Right ventricle myocardium inferior (tissue), 1 donor: ENCODE data around the gene WDR20. TPM values are rescaled to one million over a fixed set of nuclear protein-coding genes. Genes with fewer than 3 reads are reported as not detected.
A peak's percentile ranks its signal among the peaks of the same experiment; 100 is the strongest.
"Not testable (repeated sequence)": the region's sequence is repeated elsewhere in the genome, so short reads cannot be mapped to it uniquely, and the experiment has no call there.

ENCODE experiments used
- ATAC-seq: fragments of 200-7000 bp; cut with Tn5 transposase; one replicate; pipeline ENCODE4 v1.9.1; 2020; ENCODE audit warnings: mild to moderate bottlenecking, moderate library complexity
- DNase-seq: peaks from one replicate; pipeline ENCODE4 v3.0.0; 2021; ENCODE audit errors: missing footprints
- intact Hi-C: fragments of 100-400 bp; cut with DNase I; formaldehyde crosslinking; loops from one replicate; pipeline ENCODE4 v1.11.0; 2022
- long read RNA-seq: library from polyadenylated mRNA; unstranded; transcript quantifications from one replicate; pipeline ENCODE4 v2.0.0, GENCODE V29; 2021
- total RNA-seq: library from RNA; stranded (reverse); fragmentation: NEBNext Ultra II Directional; extraction: Animal tissue kit (Norgen Biotek cat#: 25700); gene quantifications from one replicate; pipeline ENCODE4 v1.2.1, GENCODE V29; 2021
- donor health status: DM: no; HTN: yes; CAD: no; lungs with severe emphysema.

WDR20 gene, protein sequence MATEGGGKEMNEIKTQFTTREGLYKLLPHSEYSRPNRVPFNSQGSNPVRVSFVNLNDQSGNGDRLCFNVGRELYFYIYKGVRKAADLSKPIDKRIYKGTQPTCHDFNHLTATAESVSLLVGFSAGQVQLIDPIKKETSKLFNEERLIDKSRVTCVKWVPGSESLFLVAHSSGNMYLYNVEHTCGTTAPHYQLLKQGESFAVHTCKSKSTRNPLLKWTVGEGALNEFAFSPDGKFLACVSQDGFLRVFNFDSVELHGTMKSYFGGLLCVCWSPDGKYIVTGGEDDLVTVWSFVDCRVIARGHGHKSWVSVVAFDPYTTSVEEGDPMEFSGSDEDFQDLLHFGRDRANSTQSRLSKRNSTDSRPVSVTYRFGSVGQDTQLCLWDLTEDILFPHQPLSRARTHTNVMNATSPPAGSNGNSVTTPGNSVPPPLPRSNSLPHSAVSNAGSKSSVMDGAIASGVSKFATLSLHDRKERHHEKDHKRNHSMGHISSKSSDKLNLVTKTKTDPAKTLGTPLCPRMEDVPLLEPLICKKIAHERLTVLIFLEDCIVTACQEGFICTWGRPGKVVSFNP
- total RNA-seq: 20.5 TPM
- long read RNA-seq, partial matches to known transcripts: 0 of 12 reads
- long read RNA-seq, other reads (novel, unspliced or antisense): 6 of 12 reads

DNA sequence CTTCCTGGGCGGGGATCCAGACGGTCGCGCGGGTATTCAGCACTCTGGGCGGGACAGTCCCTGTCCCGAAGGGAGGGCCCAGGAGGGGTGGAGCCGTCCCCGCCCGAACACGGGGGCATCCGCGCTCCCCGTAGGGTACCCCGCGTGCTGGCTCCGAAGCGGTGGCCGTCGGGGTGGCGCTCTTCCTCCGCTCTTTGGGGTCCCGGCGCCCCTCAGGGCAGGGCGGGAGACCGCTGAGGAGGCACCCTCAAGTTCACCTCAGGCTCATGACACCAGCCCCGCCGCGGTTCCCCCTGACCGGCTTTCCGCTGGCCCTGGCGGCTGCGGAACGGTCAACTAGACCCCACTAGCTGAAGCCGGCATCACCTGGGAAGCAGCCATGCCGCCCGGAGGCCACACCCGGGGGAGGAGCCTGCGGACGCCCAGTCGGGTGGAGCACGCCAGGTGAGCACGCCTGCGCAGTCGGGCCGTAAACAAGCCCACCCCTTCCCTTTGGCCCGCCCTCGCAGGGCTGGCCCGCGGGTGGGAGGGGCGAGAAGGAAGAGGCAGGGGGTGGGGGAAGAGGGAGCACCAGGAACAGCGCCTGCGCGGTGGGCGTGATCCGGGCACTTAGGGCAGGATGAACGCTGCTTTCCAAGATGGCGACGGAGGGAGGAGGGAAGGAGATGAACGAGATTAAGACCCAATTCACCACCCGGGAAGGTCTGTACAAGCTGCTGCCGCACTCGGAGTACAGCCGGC lies at the start of gene WDR20:
Gene WDR20 (plus strand): TSS at position 612 of the 741 bp plus-strand sequence. CDS start 27 bp downstream, at position 639.
- intact Hi-C loops: loop anchor here (10.0 kb wide), 1 partner anchor 175 kb away; the partner anchor contains the start of gene ZNF839
- peak; percentile 99 for DNase-seq
- ATAC-seq: peak; percentile 100

DNA sequence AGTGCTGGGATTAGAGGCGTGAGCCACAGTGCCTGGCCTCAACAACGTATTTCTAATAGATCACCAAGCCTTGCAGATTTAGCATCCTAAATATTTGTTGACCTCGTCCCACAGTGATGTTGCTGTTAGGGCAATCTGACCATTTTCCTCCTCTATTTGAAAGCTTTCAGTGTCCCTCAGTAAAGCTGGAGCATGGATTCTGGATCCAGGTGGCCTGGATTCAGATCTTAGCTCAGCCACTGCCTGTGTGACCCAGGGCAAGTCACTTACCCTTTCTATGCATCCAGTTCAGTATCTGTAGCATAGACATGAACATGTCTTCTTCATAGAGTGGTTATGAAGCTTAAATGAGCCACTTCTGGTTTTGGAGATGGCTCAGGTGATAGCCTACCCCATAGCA lies 49.0 kb upstream of the WDR20 start:
- no peak for ATAC-seq

GRCh38 chr14:102092806-102093205 lies 46.9 kb upstream of the WDR20 start:
- intact Hi-C loops: no loop called here
- no peak for DNase-seq
- ATAC-seq: no peak

More for the DNA sequence above, 49.0 kb upstream of the WDR20 start:
- DNase-seq: no peak
- intact Hi-C loops: no loop called here

DNA sequence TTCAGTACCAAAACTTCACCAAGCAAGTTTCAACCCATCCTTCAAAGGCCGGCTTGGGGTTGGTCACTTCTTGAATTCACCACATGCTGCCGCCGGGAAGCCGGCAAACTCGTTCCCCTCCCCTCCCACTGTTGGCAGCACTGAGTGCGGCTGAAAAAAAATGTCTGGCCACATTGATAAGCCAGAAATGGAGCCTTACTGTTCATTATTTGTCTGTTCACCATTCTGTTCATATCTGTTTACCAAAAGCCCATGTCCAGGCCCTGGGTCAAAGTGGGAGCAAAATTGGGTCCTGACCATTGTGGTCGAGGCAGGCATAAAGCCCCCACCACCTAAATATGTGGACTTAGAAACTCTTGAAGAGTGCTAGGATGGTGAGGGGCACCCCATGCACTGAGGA lies 45.6 kb upstream of the WDR20 start:
- no peak for ATAC-seq
- intact Hi-C loops: no loop called here
- DNase-seq: no peak

DNA sequence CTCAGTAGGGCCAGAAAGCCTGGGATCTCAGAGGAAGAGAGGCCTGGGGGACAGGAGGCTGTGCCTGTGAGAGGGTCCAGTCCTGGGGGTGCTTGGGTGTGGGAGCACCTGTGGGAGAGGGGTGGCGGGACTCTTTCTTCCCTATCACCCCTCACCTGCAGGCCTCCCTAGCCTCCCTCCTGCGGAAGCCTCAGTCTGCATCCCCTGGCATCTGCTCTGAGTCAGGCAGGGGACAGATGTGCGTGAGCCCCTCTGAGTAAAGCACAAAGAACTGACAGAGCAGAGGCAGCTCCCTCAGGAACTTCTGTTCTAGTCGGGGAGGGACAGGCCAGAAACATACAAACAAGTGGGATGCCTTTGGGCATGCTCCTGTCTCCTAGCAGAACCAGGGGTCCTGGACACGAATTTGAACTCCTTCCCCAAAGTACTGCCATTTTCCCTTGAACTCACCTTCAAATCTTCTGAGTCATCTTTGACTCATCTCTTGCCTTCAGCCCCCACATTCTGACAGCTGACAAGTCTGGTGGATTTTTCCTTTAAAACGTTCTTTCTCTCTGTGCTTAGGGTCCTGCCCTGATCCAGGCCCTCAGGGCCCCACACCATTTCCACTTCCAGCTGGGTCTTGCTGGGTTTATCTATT lies 44.3 kb upstream of the WDR20 start:
- intact Hi-C loops: no loop called here
- DNase-seq (no peak), ATAC-seq (no peak)

- DNase-seq (no peak), ATAC-seq (peak; percentile 30)
- intact Hi-C loops: loop anchor here (1.0 to 2.0 kb wide), 3 partner anchors 33 to 389 kb away; no protein-coding TSS in a partner anchor
Measured at GRCh38 chr14:102095871-102096568, 43.7 kb upstream of the WDR20 start.

DNA sequence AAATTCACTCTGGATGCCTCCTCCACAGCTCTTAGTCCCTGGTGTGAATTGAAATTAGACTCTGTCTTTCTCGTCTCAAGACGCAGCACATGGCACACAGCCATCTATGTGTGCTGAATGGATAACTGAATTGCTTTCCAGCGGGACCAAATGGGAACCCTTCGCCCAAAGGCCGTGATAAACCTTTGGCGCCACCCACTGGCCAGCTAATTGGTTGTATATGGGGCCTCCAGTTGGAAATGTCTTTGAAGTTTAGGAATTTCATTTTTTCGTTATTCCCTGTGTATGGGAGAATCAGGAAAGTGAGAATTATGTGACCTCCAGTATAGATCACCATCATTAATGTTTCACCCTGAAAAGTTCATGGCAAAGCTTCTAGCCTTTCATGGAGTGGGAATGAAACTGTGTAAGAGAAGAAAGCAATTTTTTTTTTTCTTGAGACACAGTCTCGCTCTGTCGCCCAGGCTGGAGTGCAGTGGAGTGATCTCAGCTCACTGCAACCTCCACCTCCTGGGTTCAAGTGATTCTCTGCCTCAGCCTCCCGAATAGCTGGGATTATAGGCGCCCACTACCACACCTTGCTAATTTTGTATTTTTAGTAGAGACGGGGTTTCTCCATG lies 43.0 kb upstream of the WDR20 start:
- peak; percentile 85 for ATAC-seq
- peak; percentile 93 for DNase-seq
- intact Hi-C loops: loop anchor here (1.0 to 2.0 kb wide), 3 partner anchors 34 to 390 kb away; no protein-coding TSS in a partner anchor

- no peak for DNase-seq
- intact Hi-C loops: loop anchor here (2.0 kb wide), 2 partner anchors 35 to 391 kb away; no protein-coding TSS in a partner anchor
- no peak for ATAC-seq
Measured at GRCh38 chr14:102097441-102098135, 42.1 kb upstream of the WDR20 start.

- no peak for ATAC-seq
- intact Hi-C loops: no loop called here
- no peak for DNase-seq
Measured at GRCh38 chr14:102103062-102103695, 36.5 kb upstream of the WDR20 start.

DNA sequence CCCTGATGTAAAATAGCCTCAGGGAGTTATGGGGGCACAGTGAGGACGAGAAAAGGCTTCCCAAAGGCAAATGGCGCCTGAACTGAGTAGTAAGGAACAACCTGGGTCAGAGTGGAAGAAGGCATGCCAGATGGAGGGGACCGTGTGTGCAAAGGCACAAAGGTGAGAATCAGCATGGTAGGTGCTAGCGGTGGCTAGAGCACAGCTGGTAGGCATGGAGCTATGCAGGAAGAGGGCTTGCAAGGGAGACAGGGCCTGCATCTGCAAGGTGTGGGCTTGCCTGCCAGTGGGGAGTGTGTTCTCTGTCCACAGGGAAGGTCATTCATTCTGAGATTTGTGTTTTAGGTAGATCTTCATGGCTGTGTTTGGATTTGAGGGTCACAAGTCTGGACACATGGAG lies 34.3 kb upstream of the WDR20 start:
- intact Hi-C loops: no loop called here
- no peak for DNase-seq
- no peak for ATAC-seq

DNA sequence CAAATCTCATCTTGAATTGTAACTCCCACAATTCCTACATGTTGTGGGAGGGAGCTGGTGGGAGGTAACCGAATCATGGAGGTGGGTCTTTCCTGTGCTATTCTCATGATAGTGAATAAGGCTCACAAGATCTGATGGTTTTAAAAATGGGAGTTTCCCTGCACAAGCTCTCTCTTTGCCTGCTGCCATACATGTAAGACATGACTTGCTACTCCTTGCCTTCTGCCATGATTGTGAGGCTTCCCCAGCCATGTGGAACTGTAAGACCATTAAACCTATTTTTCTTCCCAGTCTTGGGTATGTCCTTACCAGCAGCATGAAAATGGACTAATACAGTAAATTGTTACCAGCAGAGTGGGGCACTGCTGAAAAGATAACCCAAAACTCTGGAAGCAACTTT lies 30.4 kb upstream of the WDR20 start:
- ATAC-seq, DNase-seq, intact Hi-C loops: not testable (repeated sequence)

- DNase-seq (no peak), ATAC-seq (no peak)
- intact Hi-C loops: no loop called here
Measured at GRCh38 chr14:102111101-102111500, 28.6 kb upstream of the WDR20 start.

DNA sequence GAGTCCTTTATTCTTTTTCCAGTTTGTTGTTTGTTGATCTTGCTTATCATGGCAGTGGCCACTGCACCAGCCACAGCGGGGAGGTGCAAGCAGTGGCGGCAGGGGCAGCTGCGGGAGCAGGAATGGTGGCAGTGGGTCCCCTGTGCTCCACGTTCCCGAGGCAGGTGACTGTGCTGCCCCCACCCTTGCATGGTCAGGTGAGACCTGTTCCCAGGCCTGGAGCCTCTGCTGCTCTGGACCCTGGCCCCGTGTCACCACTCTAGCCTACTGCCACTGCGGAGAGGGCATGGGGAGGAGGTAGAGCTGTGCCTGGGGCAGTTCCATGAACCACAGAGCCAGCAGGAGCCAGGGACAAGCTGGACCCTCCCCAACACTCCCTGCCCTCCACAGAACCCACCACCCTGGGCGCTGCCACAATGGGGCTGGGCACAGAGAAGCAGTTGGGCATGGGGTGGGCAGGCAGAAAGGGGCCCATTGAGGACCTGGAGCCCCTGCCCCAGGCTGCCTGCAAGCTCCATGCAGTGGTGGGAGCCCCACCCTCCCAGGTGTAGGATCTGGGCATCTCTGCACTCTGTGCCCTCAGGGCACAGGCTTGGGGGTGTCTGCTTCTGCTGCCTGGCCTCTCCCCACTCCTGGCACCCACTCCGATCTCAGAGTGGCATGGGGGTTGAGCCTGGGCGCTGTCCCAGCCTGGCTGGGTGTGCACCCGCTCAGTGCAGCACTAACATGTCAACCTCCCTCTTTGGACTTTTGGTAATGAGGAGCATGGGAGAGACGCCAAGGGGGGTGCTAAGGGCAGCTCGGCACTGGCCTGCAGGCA lies 23.1 kb upstream of the WDR20 start:
- ATAC-seq (no peak), DNase-seq (no peak)
- intact Hi-C loops: no loop called here

- no peak for ATAC-seq
- intact Hi-C loops: no loop called here
- DNase-seq: no peak
Measured at GRCh38 chr14:102117852-102118251, 21.8 kb upstream of the WDR20 start.

- no peak for DNase-seq
- intact Hi-C loops: no loop called here
- ATAC-seq: no peak
Measured at GRCh38 chr14:102120888-102121287, 18.8 kb upstream of the WDR20 start.

GRCh38 chr14:102121567-102121966 lies 18.1 kb upstream of the WDR20 start:
- DNase-seq (no peak), ATAC-seq (no peak)
- intact Hi-C loops: no loop called here
